Activated naive CD4-positive, alpha-beta T cell treated with anti-CD3 and anti-CD28 coated beads, Interleukin-2, amount 50 U/mL, for 16 hours (primary cell): ENCODE results near the gene RTL9.
"Not testable (repeated sequence)": the region's sequence is repeated elsewhere in the genome, so short reads cannot be mapped to it uniquely, and the experiment has no call there.

Source experiments
- DNase-seq: peaks from one replicate; pipeline ENCODE4 v3.0.0-alpha.2; 2020

The RTL9 gene

GRCh38 chrX:110346681-110347080, 12.0 kb upstream of the RTL9 start:
- no peak for DNase-seq

DNA sequence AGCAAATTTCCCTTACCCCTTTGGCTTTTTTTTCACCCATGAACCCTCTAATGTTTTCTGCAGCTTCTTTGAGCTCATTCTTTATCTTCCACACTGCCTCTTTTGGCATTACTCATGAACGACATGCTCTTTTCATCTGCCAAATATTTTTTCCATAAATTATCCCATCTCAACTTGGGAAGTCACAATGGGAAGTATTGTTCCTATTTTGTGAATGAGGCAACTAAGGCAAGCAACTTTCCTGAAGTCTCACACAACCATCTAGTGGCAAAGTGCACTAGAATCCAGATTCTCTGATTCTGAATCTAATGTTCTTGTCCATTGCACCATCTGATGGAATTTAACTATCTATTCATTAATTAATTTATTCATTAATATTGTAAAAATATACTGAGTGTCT, 625 bp downstream of the RTL9 start:
- no peak for DNase-seq

DNA sequence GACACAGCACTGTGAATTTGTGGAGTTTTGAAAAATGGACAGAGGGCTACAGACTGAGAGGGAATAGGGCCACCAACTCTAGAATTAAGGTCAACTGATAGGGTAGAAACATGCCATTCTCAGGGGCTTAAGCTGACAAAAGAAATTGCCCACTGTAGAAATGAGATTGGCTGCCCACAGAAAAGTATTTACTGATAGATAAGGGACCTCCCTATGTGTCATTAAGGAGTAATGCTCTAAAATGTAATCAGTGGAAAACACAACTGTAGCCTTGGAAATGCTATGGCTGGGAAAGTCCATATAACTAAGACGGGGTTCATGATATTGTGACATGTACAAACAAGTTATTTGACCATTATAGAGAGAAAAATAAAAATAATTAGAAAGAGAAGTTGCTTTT, 4.6 kb downstream of the RTL9 start:
- DNase-seq, result no peak

DNA sequence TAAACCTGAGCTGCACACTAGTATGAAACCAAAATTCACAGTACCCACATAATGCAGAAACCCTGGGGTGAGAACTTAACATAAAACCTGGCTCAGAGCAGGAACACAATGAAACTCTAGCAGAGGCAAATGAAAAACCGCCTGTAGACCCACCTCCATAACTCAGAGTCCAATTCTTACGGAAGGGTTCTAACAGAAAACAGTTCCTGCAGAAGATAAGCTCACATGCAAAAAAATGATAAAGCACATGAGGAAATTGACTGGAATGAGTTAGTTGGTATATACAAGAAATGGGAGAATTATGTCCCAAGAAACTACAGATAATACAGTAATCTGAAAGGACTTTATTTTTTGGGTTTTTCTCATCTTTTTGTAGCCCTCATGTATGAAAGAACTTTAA, 14.7 kb downstream of the RTL9 start:
- DNase-seq, result no peak

- DNase-seq, result no peak
These were observed 15.9 kb downstream of the RTL9 start for GRCh38 chrX:110374559-110374958.

GRCh38 chrX:110381216-110381615, 22.6 kb downstream of the RTL9 start:
- no peak for DNase-seq

GRCh38 chrX:110383414-110383813, 24.8 kb downstream of the RTL9 start:
- no peak for DNase-seq

- DNase-seq, result no peak
These were observed 25.8 kb downstream of the RTL9 start for GRCh38 chrX:110384490-110384889.

- DNase-seq, result no peak
These were observed 30.9 kb downstream of the RTL9 start for GRCh38 chrX:110389570-110389969.

DNA sequence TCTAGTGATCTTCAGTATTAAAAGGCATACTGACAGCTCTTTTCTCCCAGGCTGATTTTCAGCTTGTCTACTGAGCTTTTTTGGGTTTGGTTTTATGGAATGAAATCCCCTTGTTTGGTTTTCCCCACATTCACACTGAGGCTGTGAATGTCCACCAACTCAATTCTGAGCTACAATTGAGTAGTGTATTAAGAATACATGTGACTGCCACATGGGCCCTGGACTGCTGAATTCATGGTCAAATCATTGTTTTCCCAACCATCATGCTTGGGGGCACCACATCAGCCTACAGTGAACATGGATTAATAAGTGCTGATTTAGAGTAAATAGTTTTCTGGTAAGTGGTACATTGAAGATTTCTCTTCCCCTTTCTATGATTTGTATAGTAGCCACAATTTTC, 32.4 kb downstream of the RTL9 start:
- no peak for DNase-seq

- DNase-seq, result no peak
These were observed 36.0 kb downstream of the RTL9 start for GRCh38 chrX:110394651-110395050.

DNA sequence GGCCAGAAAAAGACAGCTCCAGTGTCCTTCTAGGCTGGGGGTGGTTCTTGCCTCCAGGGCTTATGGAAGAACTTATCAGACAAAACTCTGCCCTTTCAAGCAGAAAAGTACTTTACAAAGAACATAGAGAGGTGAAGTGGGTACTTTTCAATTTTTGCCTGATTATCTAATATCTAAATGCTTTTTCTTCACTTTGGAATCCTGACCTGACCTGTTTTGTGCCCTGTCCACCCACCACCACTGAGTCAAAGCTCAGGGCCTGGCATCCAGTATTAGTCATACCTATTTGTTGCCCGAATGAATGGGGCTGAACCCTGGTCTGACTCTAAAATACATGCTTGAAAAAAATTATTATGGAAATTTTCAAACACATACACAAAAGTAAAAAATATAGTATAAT, 37.2 kb downstream of the RTL9 start:
- DNase-seq, result no peak

DNA sequence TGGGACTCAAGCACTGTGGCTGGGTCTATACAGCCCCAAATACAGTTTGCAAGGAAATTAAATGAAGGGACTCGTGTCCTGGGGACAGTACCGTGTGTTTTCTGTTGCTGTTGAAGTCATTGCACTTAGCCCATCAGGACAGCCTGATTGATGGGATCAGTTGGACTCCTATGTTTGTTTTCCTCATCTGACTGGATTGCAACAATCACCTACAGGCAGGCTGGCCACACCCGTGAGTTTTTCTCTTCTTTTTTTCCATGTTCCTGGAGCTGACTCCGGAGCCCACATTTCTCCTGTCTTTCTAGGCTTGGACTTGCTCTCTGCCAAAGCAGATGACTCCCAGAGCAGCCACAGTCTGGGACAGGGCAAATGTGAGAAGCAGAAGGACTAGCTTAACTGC, 38.1 kb downstream of the RTL9 start:
- no peak for DNase-seq

GRCh38 chrX:110397339-110397738, 38.7 kb downstream of the RTL9 start:
- no peak for DNase-seq

- DNase-seq, result no peak
These were observed 39.3 kb downstream of the RTL9 start for GRCh38 chrX:110397904-110398303.

GRCh38 chrX:110399497-110399896, 40.8 kb downstream of the RTL9 start:
- no peak for DNase-seq

- DNase-seq, result no peak
These were observed 41.3 kb downstream of the RTL9 start for GRCh38 chrX:110399966-110400365.

GRCh38 chrX:110401135-110401534, 42.5 kb downstream of the RTL9 start:
- DNase-seq, result no peak

DNA sequence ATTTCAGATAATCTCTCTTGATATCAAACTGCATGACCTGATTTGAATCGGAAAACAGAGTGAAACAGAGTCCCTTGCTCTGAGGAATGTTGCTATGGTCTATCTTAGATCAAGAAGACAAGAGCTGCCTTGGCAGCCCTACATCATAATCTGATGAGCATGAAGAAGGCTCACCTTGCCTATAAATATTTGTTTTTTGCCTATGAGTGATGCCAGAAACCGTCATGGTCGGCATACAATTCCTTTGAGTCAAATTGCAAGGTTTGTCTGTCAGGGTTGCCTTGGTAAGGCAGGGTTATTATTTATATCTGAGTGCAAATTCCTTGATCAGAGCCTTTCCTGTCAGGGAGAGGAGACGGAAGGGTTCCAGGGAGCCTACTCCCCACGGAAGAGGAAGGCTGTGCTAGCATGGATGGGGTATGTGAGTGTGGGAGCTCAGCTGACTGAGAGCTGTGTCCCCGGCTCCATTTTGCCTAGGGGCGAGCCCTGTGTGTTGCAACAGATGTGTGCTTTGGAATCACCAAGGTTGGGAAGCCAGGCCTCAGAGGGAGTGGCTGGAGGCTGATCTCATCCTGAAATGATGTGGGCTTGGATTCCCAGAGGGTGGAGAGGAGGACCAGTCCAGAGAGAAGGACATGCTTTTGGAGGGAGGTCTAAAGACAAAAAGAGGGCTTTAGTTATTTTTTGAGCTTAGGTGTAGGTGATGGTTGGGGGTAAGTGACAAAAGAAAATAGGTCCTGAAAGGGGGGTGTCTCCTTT, 43.6 kb downstream of the RTL9 start:
- DNase-seq, result no peak

DNA sequence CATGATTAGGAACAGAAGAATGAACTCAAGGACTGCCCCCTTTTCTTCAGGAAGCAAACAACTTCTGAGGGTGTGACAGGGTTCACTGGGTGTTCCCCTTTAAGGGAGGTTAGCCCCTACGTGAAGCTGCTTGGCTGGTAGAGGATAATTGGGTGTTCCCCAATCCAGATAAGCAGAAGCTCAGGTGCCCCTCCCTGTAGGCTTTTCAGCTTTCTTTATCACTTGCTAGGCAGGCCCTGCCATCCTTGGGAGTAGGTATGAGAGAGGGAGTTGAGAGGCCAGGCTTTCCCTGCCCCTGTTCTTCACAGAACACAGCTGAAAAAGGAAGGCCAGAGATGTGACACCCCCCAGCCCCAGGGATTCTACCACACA, 44.2 kb downstream of the RTL9 start:
- DNase-seq, result no peak

DNA sequence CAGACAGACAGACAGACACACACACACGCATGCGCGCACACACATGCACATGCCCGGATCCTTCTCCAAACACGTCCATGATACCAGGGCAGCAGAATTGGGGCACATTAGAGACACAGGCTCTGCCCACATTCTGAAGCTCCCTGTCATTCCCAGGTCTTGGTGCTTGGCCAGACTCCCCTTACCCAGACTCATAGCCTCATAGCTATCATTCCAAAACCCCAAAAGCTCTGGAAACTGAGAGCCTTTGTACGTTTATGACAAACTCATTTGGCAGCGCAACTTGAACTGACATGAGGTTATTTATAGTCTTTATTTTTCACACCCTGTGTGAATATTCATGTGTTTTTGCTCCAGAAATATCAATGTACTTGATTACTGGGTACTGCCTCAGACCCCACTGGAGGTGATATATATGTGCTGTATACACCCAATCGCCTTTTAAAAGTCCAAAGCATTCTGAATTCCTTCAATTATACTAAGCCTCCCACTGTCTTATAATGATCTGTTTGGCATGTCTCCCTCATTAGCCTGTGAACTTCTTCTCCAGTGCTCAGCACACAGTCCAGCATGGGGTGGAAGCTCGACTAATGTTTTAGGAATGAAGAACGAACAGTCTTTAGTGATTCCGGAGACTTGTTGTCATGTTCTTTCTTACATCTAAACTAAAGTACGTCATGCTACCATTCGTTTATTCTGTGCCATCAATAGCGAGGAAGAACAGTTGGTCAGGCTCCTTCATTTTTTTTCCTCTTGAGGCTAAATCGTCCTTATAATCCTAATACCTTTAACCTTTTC, 45.0 kb downstream of the RTL9 start:
- no peak for DNase-seq

DNA sequence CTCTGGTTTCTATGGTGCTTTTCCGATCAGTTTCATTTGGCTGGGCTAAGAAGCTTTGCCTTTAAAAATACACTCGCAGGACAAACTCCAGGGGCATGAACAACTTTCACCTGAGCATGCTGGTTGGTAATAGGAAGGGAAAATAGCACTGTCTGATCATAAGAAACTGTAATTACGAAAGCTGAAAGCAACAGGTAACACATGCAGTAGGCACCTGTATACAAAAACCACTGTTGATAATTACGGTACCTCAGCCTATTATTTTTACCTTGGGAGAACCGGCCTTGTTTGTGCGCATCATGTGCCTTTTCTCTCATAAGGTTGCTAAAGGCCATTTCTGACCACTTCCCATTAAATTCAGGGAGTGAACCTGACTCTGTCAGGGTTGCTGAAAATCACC, 45.7 kb downstream of the RTL9 start:
- DNase-seq, result no peak

- DNase-seq, result not testable (repeated sequence)
These were observed 47.6 kb downstream of the RTL9 start for GRCh38 chrX:110406250-110406649.

DNA sequence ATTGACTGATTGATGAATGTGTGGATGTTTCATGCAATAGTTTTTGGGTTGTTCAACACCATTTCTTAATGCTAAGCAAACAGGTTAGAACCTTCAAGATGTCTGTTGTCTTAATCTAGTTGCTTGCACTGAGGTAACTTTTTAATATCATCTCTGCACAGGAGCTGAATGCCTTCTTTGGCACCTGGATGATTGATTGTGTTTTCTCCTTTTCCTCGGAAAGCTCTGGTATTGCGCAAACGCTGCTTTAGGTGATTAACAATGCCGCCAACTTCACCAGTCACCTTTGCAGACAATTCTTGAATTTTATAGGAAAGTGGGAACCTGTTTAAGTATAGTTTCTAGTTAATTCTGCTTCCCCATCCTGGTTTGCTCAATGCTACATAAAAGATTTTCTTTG, 48.2 kb downstream of the RTL9 start:
- DNase-seq, result no peak
